Immature natural killer cell (primary cell): ENCODE measurements around the gene SAMD4B. TPM values are rescaled to one million over a fixed set of nuclear protein-coding genes. Genes with fewer than 3 reads are reported as not detected.

ENCODE experiments used
- DNase-seq, 3 donors: peaks; one replicate each; pipeline ENCODE4 v3.0.0; 2022; ENCODE audit warnings: mixed read lengths in 1 of 3
- H3K27ac Mint-ChIP-seq, 6 donors: one replicate each; pipeline ENCODE4 v1.8.0; 2020; ENCODE audit warnings: mixed read lengths in 6 of 6, mild to moderate bottlenecking in 5 of 6, inconsistent platforms in 4 of 6, moderate library complexity in 3 of 6
- H3K27me3 Mint-ChIP-seq, 3 donors: one replicate each; pipeline ENCODE4 v1.8.0; 2020 to 2021; ENCODE audit warnings: low read depth in 3 of 3, mild to moderate bottlenecking in 3 of 3, mixed read lengths in 3 of 3, moderate library complexity in 3 of 3, inconsistent platforms in 1 of 3
- H3K36me3 Mint-ChIP-seq, 3 donors: one replicate each; pipeline ENCODE4 v1.8.0; 2020; ENCODE audit warnings: mixed read lengths in 3 of 3, inconsistent platforms in 2 of 3, mild to moderate bottlenecking in 2 of 3
- H3K4me1 Mint-ChIP-seq, 2 donors: one replicate each; pipeline ENCODE4 v1.8.0; 2020; ENCODE audit warnings: inconsistent platforms in 2 of 2, mild to moderate bottlenecking in 2 of 2, mixed read lengths in 2 of 2, moderate library complexity in 1 of 2
- H3K4me3 Mint-ChIP-seq, 5 donors: one replicate each; pipeline ENCODE4 v1.8.0; 2020; ENCODE audit warnings: mild to moderate bottlenecking in 5 of 5, mixed read lengths in 5 of 5, inconsistent platforms in 3 of 5, moderate library complexity in 3 of 5
- H3K9me3 Mint-ChIP-seq, 6 donors: one replicate each; pipeline ENCODE4 v1.8.0; 2020; ENCODE audit warnings: mild to moderate bottlenecking in 6 of 6, mixed read lengths in 6 of 6, inconsistent platforms in 4 of 6, moderate library complexity in 3 of 6
- polyA plus RNA-seq, 3 donors: library from polyadenylated mRNA; unstranded; fragments of 300-500 nt; fragmentation: Illumina TruSeq; gene quantifications; one replicate each; pipeline ENCODE4 v1.2.3, GENCODE V29; 2021

The SAMD4B gene
- polyA plus RNA-seq, 3 donors from 2014 or later, result 2.9 to 17.8 (median 3.9) TPM

- DNase-seq, result peak in 1 of 3 donors; percentile 41
- Mint-ChIP-seq H3K27me3 (peaks cover 6 to 9% (median 6%) of the 10 kb centered on the region in 3 donors), H3K36me3 (peaks cover 7 to 24% (median 14%) of the 10 kb centered on the region in 3 donors), H3K9me3 (no peaks in the 10 kb centered on the region), H3K4me1 (peaks cover 26 to 33% of the 10 kb centered on the region in 2 donors), H3K4me3 (no peak overlapping the region), H3K27ac (peak overlapping the region in 3 of 6 donors; percentile 28 to 72 (median 49))
Observed at GRCh38 chr19:39430675-39431593, 88.7 kb downstream of the SAMD4B start.

- Mint-ChIP-seq H3K36me3 (peaks cover 6 to 24% (median 14%) of the 10 kb centered on the region in 3 donors), H3K9me3 (no peaks in the 10 kb centered on the region), H3K27ac (peak overlapping the region in 4 of 6 donors; percentile 10 to 82 (median 54)), H3K27me3 (peaks cover 13 to 18% (median 13%) of the 10 kb centered on the region in 3 donors), H3K4me3 (peak overlapping the region in 2 of 5 donors; percentile 33 to 44), H3K4me1 (peaks cover 35 to 43% of the 10 kb centered on the region in 2 donors)
- no peak for DNase-seq
Observed at GRCh38 chr19:39432677-39433025, 90.4 kb downstream of the SAMD4B start.

- H3K4me1 Mint-ChIP-seq, result peaks cover 35 to 43% of the 10 kb centered on the region in 2 donors
- H3K9me3 Mint-ChIP-seq, result no peaks in the 10 kb centered on the region
- no peak for DNase-seq
- peaks cover 16 to 18% (median 17%) of the 10 kb centered on the region in 3 donors for H3K27me3 Mint-ChIP-seq
- H3K27ac Mint-ChIP-seq, result peak overlapping the region; percentile 32 to 93 (median 82)
- peaks cover 6 to 24% (median 14%) of the 10 kb centered on the region in 3 donors for H3K36me3 Mint-ChIP-seq
- H3K4me3 Mint-ChIP-seq, result peak overlapping the region in 4 of 5 donors; percentile 29 to 94 (median 55)
Observed at GRCh38 chr19:39433480-39434079, 91.4 kb downstream of the SAMD4B start.

- DNase-seq, result no peak
- peak overlapping the region; percentile 54 to 99 (median 93) for H3K4me3 Mint-ChIP-seq
- H3K36me3 Mint-ChIP-seq, result peaks cover 6 to 24% (median 14%) of the 10 kb centered on the region in 3 donors
- H3K27ac Mint-ChIP-seq, result peak overlapping the region; percentile 67 to 97 (median 83)
- H3K27me3 Mint-ChIP-seq, result peaks cover 16 to 21% (median 17%) of the 10 kb centered on the region in 3 donors
- peaks cover 35 to 43% of the 10 kb centered on the region in 2 donors for H3K4me1 Mint-ChIP-seq
- H3K9me3 Mint-ChIP-seq, result no peaks in the 10 kb centered on the region
Observed at GRCh38 chr19:39434123-39435076, 92.2 kb downstream of the SAMD4B start.

Other genes with a start within 250 kb of the SAMD4B start
- 1 to 10 TPM in 2 of 3 donors, under 1 TPM in 1; 0.68 to 2.1 (median 1.5) TPM for gene PAK4, start 216.6 kb upstream of the SAMD4B start, polyA plus RNA-seq
- not detected for gene NCCRP1, start 145.5 kb upstream of the SAMD4B start, polyA plus RNA-seq
- not detected for gene SYCN, start 138.2 kb upstream of the SAMD4B start, polyA plus RNA-seq
- gene IFNL3, start 97.4 kb upstream of the SAMD4B start, polyA plus RNA-seq, result not detected
- gene IFNL4, start 93.6 kb upstream of the SAMD4B start, polyA plus RNA-seq, result under 1 TPM in 1 of 3 donors, not detected in 2; 0.45 TPM
- not detected for gene IFNL2, start 74.0 kb upstream of the SAMD4B start, polyA plus RNA-seq
- 1 to 10 TPM; 2.2 to 4.8 (median 2.3) TPM for gene IFNL1, start 46.0 kb upstream of the SAMD4B start, polyA plus RNA-seq
- gene LRFN1, start 21.6 kb upstream of the SAMD4B start, polyA plus RNA-seq, result 10 to 100 TPM in 1 of 3 donors, 1 to 10 TPM in 2; 4.8 to 16.0 (median 5.4) TPM
- gene GMFG, start 6.4 kb upstream of the SAMD4B start, polyA plus RNA-seq, result 1,000 to 10,000 TPM in 2 of 3 donors, 100 to 1,000 TPM in 1; 990 to 1,609 (median 1,254) TPM
- gene PAF1, start 48.7 kb downstream of the SAMD4B start, polyA plus RNA-seq, result 10 to 100 TPM; 18.9 to 48.1 (median 31.6) TPM
- gene MED29, start 49.0 kb downstream of the SAMD4B start, polyA plus RNA-seq, result 10 to 100 TPM; 41.6 to 64.7 (median 41.8) TPM
- gene ZFP36, start 64.4 kb downstream of the SAMD4B start, polyA plus RNA-seq, result 100 to 1,000 TPM; 305 to 745 (median 318) TPM
- 1 to 10 TPM in 2 of 3 donors, not detected in 1; 3.7 to 4.3 TPM for gene PLEKHG2, start 70.2 kb downstream of the SAMD4B start, polyA plus RNA-seq
- 1,000 to 10,000 TPM in 1 of 3 donors, 100 to 1,000 TPM in 2; 733 to 1,627 (median 903) TPM for gene RPS16, start 93.5 kb downstream of the SAMD4B start, polyA plus RNA-seq
- gene SUPT5H, start 103.2 kb downstream of the SAMD4B start, polyA plus RNA-seq, result 100 to 1,000 TPM in 1 of 3 donors, 10 to 100 TPM in 2; 30.5 to 114 (median 67.0) TPM
- gene TIMM50, start 138.4 kb downstream of the SAMD4B start, polyA plus RNA-seq, result 10 to 100 TPM; 50.4 to 65.2 (median 58.6) TPM
- not detected for gene DLL3, start 156.5 kb downstream of the SAMD4B start, polyA plus RNA-seq
- not detected for gene SELENOV, start 172.7 kb downstream of the SAMD4B start, polyA plus RNA-seq
- 1 to 10 TPM; 5.4 to 6.9 (median 5.7) TPM for gene EID2B, start 190.4 kb downstream of the SAMD4B start, polyA plus RNA-seq
- gene EID2, start 197.7 kb downstream of the SAMD4B start, polyA plus RNA-seq, result 10 to 100 TPM; 22.1 to 24.9 (median 22.6) TPM